ENCODE measurements around the gene MYH7B.
A peak's percentile ranks its signal among the peaks of the same experiment; 100 is the strongest.

Gene MYH7B

DNA sequence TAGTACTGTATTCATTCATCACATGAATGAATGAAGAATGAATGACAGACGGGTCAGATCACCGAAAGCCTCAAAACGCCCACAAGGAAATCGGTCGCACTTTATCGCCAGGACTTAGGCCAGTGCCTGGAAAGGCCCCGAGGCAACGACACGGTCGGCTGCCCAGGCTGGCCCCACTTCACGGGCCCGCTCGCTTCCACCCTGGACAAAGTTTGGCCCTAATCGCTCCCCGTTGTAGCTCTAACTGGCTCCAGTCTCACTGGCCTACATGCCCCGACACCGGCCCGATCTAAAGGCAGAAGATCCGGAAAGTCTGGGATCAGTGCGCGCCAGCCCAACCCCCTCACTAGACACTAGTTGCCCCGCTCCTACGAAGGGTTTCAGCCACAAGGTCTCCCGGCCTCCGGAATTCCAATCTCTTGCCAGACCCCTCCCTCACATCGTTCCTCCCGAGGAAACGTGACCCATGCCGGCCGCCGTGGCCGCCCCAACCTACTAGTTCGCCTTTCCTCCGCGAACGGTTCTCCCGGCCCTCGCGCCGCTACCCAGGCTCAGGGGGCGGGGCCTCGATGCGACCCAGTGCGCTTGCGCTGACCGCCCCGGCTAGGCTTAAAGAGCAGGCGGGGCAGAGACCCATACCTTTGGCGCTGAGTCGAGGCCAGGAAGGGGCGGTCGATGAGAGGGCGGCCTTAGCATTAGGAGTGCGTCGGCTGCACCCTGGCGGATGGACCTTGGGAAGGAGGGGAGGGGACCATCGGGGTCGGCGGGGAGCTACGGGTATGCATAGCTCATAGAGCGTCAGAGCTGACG, at the start of gene MYH7B, which contains the start of gene GSS:
TSS of gene MYH7B (plus strand) at position 638 of the 810 bp plus-strand sequence. CDS start 22,138 bp downstream, outside the sequence.
TSS of gene GSS (minus strand) at position 576 of the 810 bp plus-strand sequence. CDS start 3,954 bp downstream, outside the sequence.
- DNase-seq: peak; percentile 91

- DNase-seq: no peak
Measured at GRCh38 chr20:34907616-34908469, 47.8 kb upstream of the MYH7B start.

DNA sequence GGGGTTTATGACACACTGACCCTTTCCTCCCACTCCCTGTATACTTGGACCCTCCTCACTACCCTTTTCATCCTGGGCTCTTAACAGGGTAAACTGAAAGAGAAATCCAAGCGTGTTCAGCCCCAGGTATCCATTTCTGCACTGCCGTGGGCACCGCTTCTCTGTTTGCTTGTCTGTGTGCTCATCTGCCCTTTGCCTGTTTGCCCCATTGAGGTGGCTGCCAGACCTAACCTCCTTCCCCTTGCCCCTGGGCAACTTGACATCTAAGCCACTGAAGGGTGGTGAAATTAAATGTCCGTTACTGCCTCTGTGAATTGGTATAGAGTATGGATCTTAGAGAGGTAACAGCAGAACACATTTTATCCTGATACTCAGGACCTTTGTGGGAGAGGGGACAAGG, 40.5 kb upstream of the MYH7B start:
- DNase-seq: no peak

GRCh38 chr20:34915749-34916455, 39.8 kb upstream of the MYH7B start:
- no peak for DNase-seq

DNA sequence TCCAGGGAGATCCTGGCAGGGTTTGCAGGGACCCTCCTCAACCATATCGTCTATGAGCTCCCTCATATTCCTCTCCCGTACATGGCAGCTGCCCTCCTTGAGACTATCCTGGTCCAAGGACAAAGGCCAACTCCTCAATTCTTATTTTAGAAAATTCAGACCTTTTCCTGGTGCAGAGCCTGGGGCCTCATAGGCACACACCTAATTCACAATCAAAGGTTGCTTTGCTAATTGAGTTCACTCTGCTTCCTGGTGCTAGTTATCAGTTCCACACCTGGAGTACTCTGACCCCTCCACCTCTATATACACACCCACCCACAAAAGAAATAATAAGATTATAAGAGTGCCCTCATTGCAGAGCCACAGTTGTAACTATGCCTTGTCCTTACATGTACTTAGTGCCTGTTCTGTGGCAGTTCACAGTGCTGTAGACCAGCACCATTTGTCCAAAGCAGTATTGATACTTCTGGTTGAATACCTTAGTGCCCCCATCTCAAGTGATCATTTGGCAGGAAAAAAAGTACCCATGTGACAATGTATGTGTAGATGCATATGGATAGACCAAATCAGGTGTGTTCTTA, 38.8 kb upstream of the MYH7B start:
- DNase-seq: no peak

GRCh38 chr20:34920055-34920454, 35.6 kb upstream of the MYH7B start:
- DNase-seq: no peak

- DNase-seq: no peak
Measured at GRCh38 chr20:34921436-34921835, 34.2 kb upstream of the MYH7B start.

DNA sequence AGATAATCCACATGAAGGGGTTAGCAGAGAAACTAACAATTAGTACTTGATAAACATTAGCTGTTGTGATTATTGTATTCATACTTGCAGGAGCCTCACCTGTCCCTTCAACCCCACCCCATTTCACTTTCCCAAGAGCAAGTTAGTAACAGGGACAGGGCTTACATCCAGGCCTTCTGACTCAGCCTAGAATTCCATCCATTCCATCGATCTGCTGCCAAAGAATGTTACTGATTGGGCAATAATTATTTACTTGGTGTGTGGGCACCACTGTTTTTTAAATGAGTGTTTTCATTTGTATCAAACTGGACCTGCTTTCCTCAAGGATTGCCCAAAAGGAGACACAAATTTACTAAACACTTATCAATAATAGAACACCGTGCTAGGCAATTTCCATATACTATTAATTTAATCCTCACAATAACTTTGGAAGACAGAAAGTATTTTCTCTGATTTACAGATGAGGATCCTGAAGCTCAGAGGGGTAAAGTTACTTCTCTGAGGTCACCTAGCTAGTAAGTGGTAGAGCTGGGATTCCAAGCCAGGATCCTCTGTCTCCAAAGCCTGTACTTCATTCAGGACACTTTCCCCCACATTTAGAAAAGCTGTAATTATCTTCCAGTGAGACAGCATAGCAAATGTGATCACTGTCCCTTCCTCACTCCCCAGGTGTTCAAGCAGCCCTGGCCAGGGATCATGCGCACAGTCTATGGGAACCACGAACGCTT, 32.9 kb upstream of the MYH7B start:
- DNase-seq: no peak

- no peak for DNase-seq
Measured at GRCh38 chr20:34923414-34923813, 32.3 kb upstream of the MYH7B start.

DNA sequence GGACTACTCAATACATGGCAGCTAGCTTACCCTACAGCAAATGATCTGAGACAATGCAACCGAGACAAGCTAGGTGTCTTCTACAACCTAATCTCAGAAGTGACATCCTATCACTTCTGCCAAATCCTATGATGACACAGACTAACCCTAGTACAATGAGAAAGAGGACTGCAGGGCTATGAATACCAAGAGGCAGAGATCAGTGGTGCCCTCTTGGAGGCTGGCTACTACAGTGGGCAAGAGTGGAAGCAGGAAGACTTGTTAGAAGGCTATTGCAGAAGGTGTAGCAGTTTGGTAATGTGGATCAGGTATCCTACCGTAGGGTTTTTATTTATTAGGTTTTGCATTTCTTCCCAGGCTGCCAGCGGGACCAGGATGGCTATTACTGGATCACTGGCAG, 30.3 kb upstream of the MYH7B start:
- no peak for DNase-seq

DNA sequence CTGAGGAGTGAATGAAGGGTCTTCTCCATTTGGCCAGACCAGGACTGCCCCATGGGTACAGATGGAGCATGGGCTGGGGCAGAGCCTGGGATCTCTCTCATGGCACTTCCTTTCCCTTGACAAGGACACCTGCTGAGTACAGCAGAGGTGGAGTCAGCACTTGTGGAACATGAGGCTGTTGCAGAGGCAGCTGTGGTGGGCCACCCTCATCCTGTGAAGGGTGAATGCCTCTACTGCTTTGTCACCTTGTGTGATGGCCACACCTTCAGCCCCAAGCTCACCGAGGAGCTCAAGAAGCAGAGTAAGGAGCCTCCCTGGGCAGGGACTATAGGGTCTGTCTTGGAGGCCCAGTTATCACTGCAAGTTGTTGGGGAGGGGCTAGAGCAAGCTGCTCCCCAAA, 29.7 kb upstream of the MYH7B start:
- DNase-seq: no peak

- DNase-seq: no peak
Measured at GRCh38 chr20:34926581-34926980, 29.1 kb upstream of the MYH7B start.

DNA sequence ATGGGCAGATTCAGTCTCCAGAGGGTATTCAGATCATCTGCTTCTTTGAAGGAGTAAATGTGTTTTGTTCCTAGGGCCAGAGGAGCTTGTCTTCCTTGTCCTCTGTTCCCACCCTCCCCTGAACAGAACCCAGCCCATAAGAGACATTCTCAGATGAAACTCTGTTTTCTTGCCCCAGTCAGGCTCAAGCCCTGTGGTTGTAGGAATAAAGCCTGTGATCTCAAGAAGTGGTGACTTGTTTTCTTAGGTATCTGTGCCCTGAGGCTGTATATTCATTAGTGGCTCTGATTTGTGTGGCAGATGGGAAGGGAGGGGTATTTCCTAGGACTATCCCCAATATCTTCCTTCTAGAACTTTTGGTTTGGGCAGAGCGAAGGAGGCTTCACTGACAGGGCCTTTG, 27.9 kb upstream of the MYH7B start:
- DNase-seq: no peak

GRCh38 chr20:34928411-34928810, 27.3 kb upstream of the MYH7B start:
- no peak for DNase-seq

- no peak for DNase-seq
Measured at GRCh38 chr20:34931771-34932170, 23.9 kb upstream of the MYH7B start.

DNA sequence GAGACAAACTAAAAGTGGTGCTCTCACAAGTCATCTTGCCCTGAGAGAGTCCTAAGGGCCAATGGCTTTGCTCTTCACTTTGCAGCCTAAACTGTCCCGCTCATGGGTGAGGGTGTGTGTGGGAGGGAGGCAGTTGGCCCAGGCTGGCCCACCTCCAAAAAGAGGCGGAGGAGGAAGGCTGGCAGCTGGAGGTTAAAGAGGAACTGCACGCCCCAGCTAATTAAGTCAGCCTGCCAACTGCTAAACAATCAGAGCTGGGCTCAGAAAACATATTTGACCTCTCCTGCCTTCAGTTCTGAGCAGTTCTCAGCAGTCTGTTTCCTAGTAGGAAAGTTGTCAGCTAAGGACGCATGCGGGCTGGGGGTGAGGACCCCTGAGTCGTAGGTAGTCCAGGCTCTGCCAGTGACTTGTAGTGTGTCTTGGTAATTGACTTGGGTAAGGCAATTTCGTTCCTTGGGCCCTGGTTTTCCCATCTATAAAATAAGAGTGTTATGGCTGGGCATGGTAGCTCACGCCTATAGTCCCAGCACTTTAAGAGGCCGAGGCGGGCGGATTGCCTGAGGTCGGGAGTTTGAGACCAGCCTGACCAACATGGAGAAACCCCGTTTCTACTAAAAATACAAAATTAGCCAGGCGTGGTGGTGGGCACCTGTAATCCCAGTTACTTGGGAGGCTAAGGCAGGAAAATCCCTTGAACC, 17.1 kb upstream of the MYH7B start:
- no peak for DNase-seq

- DNase-seq: no peak
Measured at GRCh38 chr20:34940081-34940481, 15.6 kb upstream of the MYH7B start.

DNA sequence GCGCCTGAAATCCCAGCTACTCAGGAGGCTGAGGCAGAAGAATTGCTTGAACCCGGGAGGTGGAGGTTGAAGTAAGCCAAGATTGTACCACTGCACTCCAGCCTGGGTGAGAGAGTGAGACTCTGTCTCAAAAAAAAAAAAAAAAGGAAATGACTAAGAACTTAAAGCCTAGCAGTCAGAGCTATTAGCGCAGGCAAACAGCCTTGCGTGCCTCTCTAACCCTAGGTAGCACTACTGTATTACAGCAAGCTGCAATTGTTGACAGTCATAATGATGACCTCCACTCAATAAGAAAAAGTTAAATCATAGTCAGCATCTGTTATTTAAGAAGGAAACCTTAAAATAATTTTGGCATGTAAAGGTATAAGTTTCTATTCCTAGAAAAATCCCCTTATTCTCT, 14.4 kb upstream of the MYH7B start:
- no peak for DNase-seq

DNA sequence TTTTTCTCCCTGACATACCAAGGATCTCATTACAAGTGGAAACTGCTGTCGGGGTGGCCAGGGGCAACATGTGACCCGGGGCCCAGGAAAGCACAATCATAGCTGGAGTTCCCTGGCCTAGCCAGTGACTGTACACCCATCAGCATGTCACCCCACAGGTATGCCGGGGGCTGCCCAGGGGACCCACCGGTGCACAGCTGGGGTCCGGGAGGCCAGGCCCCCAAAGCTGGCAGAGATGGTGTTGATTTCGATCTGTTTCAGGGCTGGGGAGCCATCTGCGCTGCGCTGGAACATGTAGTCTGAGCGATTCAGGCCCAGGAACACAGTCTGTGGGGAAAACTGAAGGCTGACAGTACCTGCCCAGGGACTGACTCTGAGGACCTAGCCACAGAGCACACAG, 13.4 kb upstream of the MYH7B start:
- DNase-seq: no peak

GRCh38 chr20:34943808-34944567, 11.7 kb upstream of the MYH7B start:
- DNase-seq: no peak
